DND-41 (cell line): Measurements from ENCODE around the gene TFF3.

ENCODE experiments used
- ATAC-seq: fragments of 200-7000 bp; cut with Tn5 transposase; 3 replicates; pipeline ENCODE4 v1.9.1; 2021; ENCODE audit warnings: low read depth; ENCODE audit not compliant: insufficient read depth
- DNase-seq: peaks from one replicate; pipeline ENCODE4 v3.0.0-alpha.2; 2020
- H2AFZ ChIP-seq: 2 replicates; pipeline ENCODE4 v1.6.0; 2012; ENCODE audit warnings: low read depth, low read length
- H3K27ac ChIP-seq: 2 replicates; pipeline ENCODE4 v1.5.1; 2012; ENCODE audit warnings: low read length, inconsistent platforms
- H3K27me3 ChIP-seq: fragments of 200-600 bp; sonication (generic); 2 replicates; pipeline ENCODE4 v1.6.0; 2012; ENCODE audit warnings: low read length, mild to moderate bottlenecking, inconsistent platforms; ENCODE audit not compliant: insufficient read depth, poor library complexity
- H3K36me3 ChIP-seq: 2 replicates; pipeline ENCODE4 v1.5.1; 2012; ENCODE audit warnings: low read length, inconsistent platforms; ENCODE audit not compliant: insufficient read depth
- H3K4me1 ChIP-seq: 2 replicates; pipeline ENCODE4 v1.5.1; 2012; ENCODE audit warnings: mild to moderate bottlenecking, low read length; ENCODE audit not compliant: insufficient read depth
- H3K4me2 ChIP-seq: 2 replicates; pipeline ENCODE4 v1.6.0; 2012; ENCODE audit warnings: mild to moderate bottlenecking, moderate library complexity, low read length, inconsistent platforms; ENCODE audit not compliant: insufficient read depth
- H3K4me3 ChIP-seq, 2 experiments: fragments of 200-600 bp in 1 of 2; shearing (Covaris generic) in 1 of 2; 2 replicates each; pipeline ENCODE4 v1.5.1; 2012 to 2016; ENCODE audit warnings: inconsistent platforms in 2 of 2, low read length in 2 of 2, mild to moderate bottlenecking in 2 of 2, low read depth in 1 of 2, moderate library complexity in 1 of 2
- H3K79me2 ChIP-seq: 2 replicates; pipeline ENCODE4 v1.6.0; 2012; ENCODE audit warnings: low read length, inconsistent platforms; ENCODE audit not compliant: insufficient read depth
- H3K9ac ChIP-seq: 2 replicates; pipeline ENCODE4 v1.6.0; 2012; ENCODE audit warnings: low read depth, mild to moderate bottlenecking, inconsistent platforms, low read length, moderate library complexity
- H3K9me3 ChIP-seq: 2 replicates; pipeline ENCODE4 v1.5.1; 2012; ENCODE audit warnings: low read length, moderate library complexity, mild to moderate bottlenecking, inconsistent platforms; ENCODE audit not compliant: insufficient read depth, severe bottlenecking
- H4K20me1 ChIP-seq: 2 replicates; pipeline ENCODE4 v1.6.0; 2012; ENCODE audit warnings: low read length; ENCODE audit not compliant: insufficient read depth
- EZH2 ChIP-seq: IDR thresholded peaks from 3 replicates; pipeline ENCODE4 v1.6.1; 2012; ENCODE audit warnings: borderline replicate concordance, low read depth, mild to moderate bottlenecking, moderate library complexity, low read length, inconsistent platforms; ENCODE audit not compliant: severe bottlenecking
- TF ChIP-seq, protein P1 (sequence below): IDR thresholded peaks from 2 replicates; pipeline ENCODE4 v1.5.1; 2012; ENCODE audit warnings: borderline replicate concordance, low read length, moderate library complexity, mild to moderate bottlenecking; ENCODE audit not compliant: poor library complexity, severe bottlenecking; ENCODE audit errors: extremely low read depth

Gene TFF3

DNA sequence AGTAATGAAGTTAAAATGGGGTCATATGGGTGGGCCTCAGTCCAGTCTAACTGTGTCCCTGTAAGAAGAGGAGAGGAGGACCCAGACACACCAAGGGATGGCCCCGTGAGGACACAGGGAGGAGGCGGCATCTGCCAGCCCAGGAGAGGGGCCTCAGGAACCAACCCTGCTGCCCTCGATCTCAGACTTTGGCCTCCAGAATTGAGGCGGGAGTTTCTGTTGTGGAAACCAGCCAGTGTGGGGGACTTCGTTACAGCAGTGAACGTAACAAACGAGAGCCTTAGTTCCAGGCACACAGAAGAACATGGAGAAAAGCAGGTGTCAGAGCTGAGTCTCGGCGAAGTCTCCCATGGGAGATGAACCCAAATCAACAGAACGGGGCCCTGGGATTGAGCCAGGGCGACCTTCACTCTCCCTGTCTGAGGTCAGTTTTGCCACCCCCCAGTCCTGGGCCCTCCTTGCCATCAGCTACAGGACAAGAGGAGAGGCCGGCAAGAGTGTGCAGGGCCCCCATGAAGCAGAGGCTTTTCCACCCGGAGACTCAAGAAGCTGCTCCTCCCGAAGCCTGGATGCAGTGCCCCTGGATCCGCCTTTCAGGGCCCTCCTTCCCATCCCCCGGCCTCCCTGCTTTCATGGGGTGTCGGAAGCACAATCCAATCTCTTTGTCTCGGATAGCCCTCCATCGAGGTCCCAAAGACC lies 36.6 kb downstream of the TFF3 start:
- no peaks in the 10 kb centered on the region for H3K79me2 ChIP-seq
- no peak overlapping the region for H3K4me2 ChIP-seq
- H3K4me3 ChIP-seq, result no peak overlapping the region
- DNase-seq, result no peak
- no peak overlapping the region for H3K27ac ChIP-seq
- H3K27me3 ChIP-seq, result no peaks in the 10 kb centered on the region
- no peak for ATAC-seq
- peaks cover 83% of the 10 kb centered on the region for H3K36me3 ChIP-seq
- H4K20me1 ChIP-seq, result no peaks in the 10 kb centered on the region
- no peaks in the 10 kb centered on the region for H3K4me1 ChIP-seq
- H3K9ac ChIP-seq, result no peak overlapping the region
- H3K9me3 ChIP-seq, result no peaks in the 10 kb centered on the region
- H2AFZ ChIP-seq, result no peak overlapping the region
- no peak for TF ChIP-seq EZH2
- TF ChIP-seq, protein P1, sequence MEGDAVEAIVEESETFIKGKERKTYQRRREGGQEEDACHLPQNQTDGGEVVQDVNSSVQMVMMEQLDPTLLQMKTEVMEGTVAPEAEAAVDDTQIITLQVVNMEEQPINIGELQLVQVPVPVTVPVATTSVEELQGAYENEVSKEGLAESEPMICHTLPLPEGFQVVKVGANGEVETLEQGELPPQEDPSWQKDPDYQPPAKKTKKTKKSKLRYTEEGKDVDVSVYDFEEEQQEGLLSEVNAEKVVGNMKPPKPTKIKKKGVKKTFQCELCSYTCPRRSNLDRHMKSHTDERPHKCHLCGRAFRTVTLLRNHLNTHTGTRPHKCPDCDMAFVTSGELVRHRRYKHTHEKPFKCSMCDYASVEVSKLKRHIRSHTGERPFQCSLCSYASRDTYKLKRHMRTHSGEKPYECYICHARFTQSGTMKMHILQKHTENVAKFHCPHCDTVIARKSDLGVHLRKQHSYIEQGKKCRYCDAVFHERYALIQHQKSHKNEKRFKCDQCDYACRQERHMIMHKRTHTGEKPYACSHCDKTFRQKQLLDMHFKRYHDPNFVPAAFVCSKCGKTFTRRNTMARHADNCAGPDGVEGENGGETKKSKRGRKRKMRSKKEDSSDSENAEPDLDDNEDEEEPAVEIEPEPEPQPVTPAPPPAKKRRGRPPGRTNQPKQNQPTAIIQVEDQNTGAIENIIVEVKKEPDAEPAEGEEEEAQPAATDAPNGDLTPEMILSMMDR, result no peak

DNA sequence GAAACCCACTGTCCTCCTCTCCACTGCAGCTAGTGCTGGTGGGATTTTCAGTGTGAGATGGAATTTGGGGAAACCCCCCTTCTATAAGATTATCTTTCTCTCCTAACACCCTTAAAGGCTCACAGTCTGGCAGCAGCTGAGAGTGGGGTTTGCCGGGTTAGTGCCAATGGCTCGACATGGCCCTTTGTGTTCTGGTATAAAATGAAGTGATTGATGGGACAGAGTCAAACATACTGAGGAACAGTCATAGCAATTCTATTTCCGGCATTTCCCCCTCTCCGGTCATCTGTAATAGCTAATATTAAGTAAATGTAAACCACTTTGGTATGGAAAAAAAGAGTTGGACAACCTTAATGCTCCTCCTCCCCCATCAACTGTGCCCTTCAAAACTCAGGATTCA lies 37.6 kb downstream of the TFF3 start:
- no peaks in the 10 kb centered on the region for H3K4me1 ChIP-seq
- H3K4me3 ChIP-seq, result no peak overlapping the region
- ATAC-seq, result no peak
- no peak overlapping the region for H3K27ac ChIP-seq
- no peak overlapping the region for H3K4me2 ChIP-seq
- no peaks in the 10 kb centered on the region for H3K27me3 ChIP-seq
- H3K9me3 ChIP-seq, result no peaks in the 10 kb centered on the region
- TF ChIP-seq, protein P1, result no peak
- TF ChIP-seq EZH2, result no peak
- H4K20me1 ChIP-seq, result no peaks in the 10 kb centered on the region
- no peak overlapping the region for H2AFZ ChIP-seq
- no peaks in the 10 kb centered on the region for H3K79me2 ChIP-seq
- no peak for DNase-seq
- H3K36me3 ChIP-seq, result peaks cover 89% of the 10 kb centered on the region
- no peak overlapping the region for H3K9ac ChIP-seq

DNA sequence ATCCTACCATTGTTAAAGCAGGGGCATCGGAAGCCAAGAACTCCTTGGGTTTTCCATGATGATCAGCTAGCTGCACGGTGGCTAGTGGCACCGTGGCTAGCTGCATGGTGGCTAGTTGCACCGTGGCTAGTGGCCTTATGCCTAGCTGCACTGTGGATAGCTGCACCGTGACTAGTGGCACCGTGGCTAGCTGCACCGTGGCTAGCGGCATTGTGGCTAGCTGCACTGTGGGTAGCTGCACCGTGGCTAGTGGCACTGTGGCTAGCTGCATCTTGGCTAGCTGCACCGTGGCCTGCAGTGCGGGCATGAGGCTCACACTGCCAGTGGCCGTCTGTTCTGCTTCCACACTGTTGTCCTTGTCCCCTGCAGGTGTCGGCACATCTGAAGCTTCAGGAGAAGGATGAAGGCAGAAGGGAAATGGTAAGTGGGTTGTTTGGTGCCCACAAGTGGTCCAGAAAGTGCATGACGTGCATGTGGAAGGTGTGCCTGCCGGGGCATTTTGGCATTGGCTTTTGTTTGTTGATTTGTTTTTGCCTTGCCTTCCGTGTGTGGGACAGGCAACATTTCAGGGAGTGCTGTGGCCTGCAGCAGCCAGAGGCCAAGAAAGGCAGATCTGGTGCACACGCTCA lies 38.6 kb downstream of the TFF3 start:
- Histone ChIP-seq H3K27me3 (no peaks in the 10 kb centered on the region), H3K79me2 (no peaks in the 10 kb centered on the region), H3K4me2 (no peak overlapping the region), H3K9me3 (no peaks in the 10 kb centered on the region), H4K20me1 (0 out of 2 replicates have a peak, but pooled peaks cover 3% of the 10 kb centered on the region), H3K27ac (no peak overlapping the region), H3K9ac (no peak overlapping the region), H3K4me1 (no peaks in the 10 kb centered on the region), H3K36me3 (peaks cover 89% of the 10 kb centered on the region), H3K4me3 (no peak overlapping the region), H2AFZ (no peak overlapping the region)
- TF ChIP-seq, protein P1, result peak; percentile 57
- no peak for TF ChIP-seq EZH2
- ATAC-seq (no peak), DNase-seq (no peak)
